Measurements from ENCODE around the gene COLEC11.
"Not testable (repeated sequence)": the region's sequence is repeated elsewhere in the genome, so short reads cannot be mapped to it uniquely, and the experiment has no call there.

The COLEC11 gene

GRCh38 chr2:3612639-3613523, 18.0 kb downstream of the COLEC11 start:
- DNase-seq (ENCODE audit: low read depth): no peak
- no peak overlapping the region for H3K4me3 ChIP-seq (ENCODE audit: low read depth, low read length)
- TF ChIP-seq CTCF (IDR thresholded peaks at IDR 0.05; ENCODE audit: control insufficient read depth, extremely low read depth, insufficient read depth): no peak

GRCh38 chr2:3613524-3613905, 18.6 kb downstream of the COLEC11 start:
- no peak for DNase-seq (ENCODE audit: low read depth)
- H3K4me3 ChIP-seq (ENCODE audit: low read depth, low read length): no peak overlapping the region
- TF ChIP-seq CTCF (IDR thresholded peaks at IDR 0.05; ENCODE audit: control insufficient read depth, extremely low read depth, insufficient read depth): no peak

GRCh38 chr2:3614743-3615142, 19.8 kb downstream of the COLEC11 start:
- not testable (repeated sequence) for DNase-seq (ENCODE audit: low read depth); H3K4me3 ChIP-seq (ENCODE audit: low read depth, low read length)

- DNase-seq (ENCODE audit: low read depth): not testable (repeated sequence)
Observed at GRCh38 chr2:3615541-3616200, 20.8 kb downstream of the COLEC11 start.

GRCh38 chr2:3616435-3617197, 21.7 kb downstream of the COLEC11 start:
- not testable (repeated sequence) for H3K4me3 ChIP-seq (ENCODE audit: low read depth, low read length); DNase-seq (ENCODE audit: low read depth)

More at GRCh38 chr2:3615541-3616200, 20.8 kb downstream of the COLEC11 start:
- H3K4me3 ChIP-seq (ENCODE audit: low read depth, low read length): not testable (repeated sequence)

GRCh38 chr2:3617198-3617890, 22.4 kb downstream of the COLEC11 start:
- H3K4me3 ChIP-seq (ENCODE audit: low read depth, low read length): no peak overlapping the region
- no peak for TF ChIP-seq CTCF (IDR thresholded peaks at IDR 0.05; ENCODE audit: control insufficient read depth, extremely low read depth, insufficient read depth)
- DNase-seq (ENCODE audit: low read depth): no peak

GRCh38 chr2:3618367-3618766, 23.5 kb downstream of the COLEC11 start:
- no peak for TF ChIP-seq CTCF (IDR thresholded peaks at IDR 0.05; ENCODE audit: control insufficient read depth, extremely low read depth, insufficient read depth)
- no peak overlapping the region for H3K4me3 ChIP-seq (ENCODE audit: low read depth, low read length)
- no peak for DNase-seq (ENCODE audit: low read depth)

GRCh38 chr2:3619033-3619432, 24.1 kb downstream of the COLEC11 start:
- TF ChIP-seq CTCF (IDR thresholded peaks at IDR 0.05; ENCODE audit: control insufficient read depth, extremely low read depth, insufficient read depth): no peak
- no peak overlapping the region for H3K4me3 ChIP-seq (ENCODE audit: low read depth, low read length)
- DNase-seq (ENCODE audit: low read depth): no peak

- H3K4me3 ChIP-seq (ENCODE audit: low read depth, low read length); DNase-seq (ENCODE audit: low read depth): not testable (repeated sequence)
Observed at GRCh38 chr2:3619661-3620060, 24.7 kb downstream of the COLEC11 start.
